Sigmoid colon (tissue), 4 donors: ENCODE results near the gene ESR1.

ENCODE experiments used
- CTCF ChIP-seq, 4 experiments: fragments of 450-650 bp in 3 of 4; fragments of 200-600 bp in 1 of 4; IDR thresholded peaks; one replicate each; pipeline ENCODE4 v1.5.1; 2016 to 2019; ENCODE audit warnings: antibody characterized with exemption in 4 of 4, mild to moderate bottlenecking in 3 of 4, moderate library complexity in 2 of 4
- EP300 ChIP-seq, 4 donors: sonication (generic); formaldehyde crosslinking; IDR thresholded peaks; one replicate each; pipeline ENCODE4 v1.6.1; 2017; ENCODE audit warnings: antibody characterized with exemption in 4 of 4
- POLR2A ChIP-seq, 2 donors: fragments of 450-650 bp; IDR thresholded peaks; one replicate each; pipeline ENCODE4 v1.6.1; 2016; ENCODE audit warnings: antibody characterized with exemption in 2 of 2, mild to moderate bottlenecking in 2 of 2, moderate library complexity in 2 of 2
- POLR2AphosphoS5 ChIP-seq, 4 donors: sonication (generic); formaldehyde crosslinking; IDR thresholded peaks; one replicate each; pipeline ENCODE4 v1.6.1; 2017; ENCODE audit warnings: antibody characterized with exemption in 4 of 4

- no peak for TF ChIP-seq POLR2A (IDR thresholded peaks at IDR 0.05)
- no peak for TF ChIP-seq EP300 (IDR thresholded peaks at IDR 0.05)
- no peak for TF ChIP-seq CTCF (IDR thresholded peaks at IDR 0.05)
- TF ChIP-seq POLR2AphosphoS5 (IDR thresholded peaks at IDR 0.05): no peak
Observed at GRCh38 chr6:151901009-151901411, 93.5 kb downstream of the ESR1 start.
